B cell (primary cell): ENCODE results near the gene PTGER4. TPM values are rescaled to one million over a fixed set of nuclear protein-coding genes. Genes with fewer than 3 reads are reported as not detected.

Experiments used
- polyA plus RNA-seq: library from polyadenylated mRNA; depleted of rRNA; stranded (reverse); fragments of >200 nt; gene quantifications from 2 replicates; pipeline ENCODE4 v1.2.3, GENCODE V29; 2012
- small RNA-seq: library from RNA; depleted of rRNA; stranded (forward); fragments of <200 nt; gene quantifications from one replicate; pipeline ENCODE3, GENCODE V24; 2012; ENCODE audit warnings: low replicate concordance, low read depth; ENCODE audit not compliant: insufficient read length
- total RNA-seq, 2 donors: library from RNA; stranded (reverse); fragments of 120-200 nt in 1 of 2; gene quantifications; 1 replicate in 1 of 2; 2 replicates in 1 of 2; pipeline versions ENCODE4 v1.2.3 to v1.2.4, GENCODE V29; 2013 to 2022

The PTGER4 gene
- total and polyA plus RNA-seq, 2 donors (not counting 1 experiment from before 2014, with no cell fraction given) = 26.3 to 76.7 TPM

Small RNA genes within 50 kb of the gene (small RNA-seq; reads per million reads assigned to genes)
- gene RF00092 = not detected

Other genes with a start within 250 kb of the PTGER4 start
- 15.8 and 18.2 TPM in 2 replicates for gene TTC33, start 76.0 kb downstream of the PTGER4 start, total RNA-seq
- gene TTC33, start 76.0 kb downstream of the PTGER4 start, polyA plus RNA-seq = 1.7 and 2.1 TPM in 2 replicates
- gene PRKAA1, start 118.5 kb downstream of the PTGER4 start, total RNA-seq = 103 and 107 TPM in 2 replicates
- 39.9 and 44.9 TPM in 2 replicates for gene PRKAA1, start 118.5 kb downstream of the PTGER4 start, polyA plus RNA-seq
- gene RPL37, start 155.3 kb downstream of the PTGER4 start, total RNA-seq = 1,932 and 2,240 TPM in 2 replicates
- 141 and 173 TPM in 2 replicates for gene RPL37, start 155.3 kb downstream of the PTGER4 start, polyA plus RNA-seq
- gene CARD6, start 161.5 kb downstream of the PTGER4 start, total RNA-seq = 2.0 and 2.7 TPM in 2 replicates
- gene CARD6, start 161.5 kb downstream of the PTGER4 start, polyA plus RNA-seq = 0.45 and 0.72 TPM in 2 replicates
- not detected in 2 replicates for gene C7, start 229.6 kb downstream of the PTGER4 start, total RNA-seq
- gene C7, start 229.6 kb downstream of the PTGER4 start, polyA plus RNA-seq = not detected in 2 replicates